Measurements from ENCODE around the gene DNAH14. TPM values are rescaled to one million over a fixed set of nuclear protein-coding genes. Genes with fewer than 3 reads are reported as not detected.

Gene DNAH14
- polyA plus RNA-seq, 1 donor: 18.2 TPM

DNA sequence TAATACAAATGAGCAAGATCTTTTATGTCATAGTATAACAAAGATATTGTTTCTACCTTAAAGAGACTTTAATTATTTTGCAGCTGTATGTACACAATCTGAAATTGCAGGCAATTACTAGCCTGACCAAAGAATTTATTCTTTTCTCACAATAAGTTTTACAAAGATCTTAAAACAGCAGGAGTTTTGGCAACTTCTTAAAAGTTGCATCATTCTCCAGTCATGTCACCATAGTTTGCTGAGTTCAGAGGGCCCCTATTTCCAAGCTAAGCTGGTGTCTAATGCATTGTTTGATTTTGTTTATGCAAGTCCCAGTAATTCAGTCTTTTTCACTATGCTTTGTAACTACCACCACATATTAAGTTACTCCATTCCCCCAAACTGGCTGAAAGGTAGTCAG lies 114.8 kb downstream of the DNAH14 start:
- H3K9me3 ChIP-seq (ENCODE audit: control insufficient read depth, low read depth, low read length): no peaks in the 10 kb centered on the region
- H3K27me3 ChIP-seq (ENCODE audit: control insufficient read depth, insufficient read depth, low read length): no peaks in the 10 kb centered on the region
- no peaks in the 10 kb centered on the region for H3K36me3 ChIP-seq (ENCODE audit: control insufficient read depth, insufficient read depth, low read length)
- no peak for DNase-seq
- H3K27ac ChIP-seq (ENCODE audit: low read length): no peak overlapping the region
- no peaks in the 10 kb centered on the region for H3K4me1 ChIP-seq (ENCODE audit: control insufficient read depth, insufficient read depth, low read length)
- H3K4me3 ChIP-seq (ENCODE audit: low read length): no peak overlapping the region

DNA sequence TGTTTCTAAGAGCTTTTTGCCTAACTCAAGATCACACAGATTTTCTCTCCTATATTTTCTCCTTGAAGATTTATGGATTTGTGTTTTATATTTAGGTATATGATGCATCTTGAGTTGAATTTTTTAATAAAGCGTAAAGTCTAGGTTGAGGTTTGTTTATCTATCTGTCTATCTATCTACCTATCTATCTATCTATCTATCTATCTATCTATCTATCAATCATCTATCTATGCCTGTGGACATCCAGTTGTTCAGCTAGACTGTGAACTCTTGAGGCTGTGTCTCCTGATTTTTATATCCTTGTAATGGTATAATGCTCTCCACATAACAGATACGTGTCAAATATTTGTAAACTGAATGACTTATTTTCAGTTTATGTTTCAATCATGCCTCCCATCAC lies 120.1 kb downstream of the DNAH14 start:
- Histone ChIP-seq H3K27me3 (ENCODE audit: control insufficient read depth, insufficient read depth, low read length) (no peaks in the 10 kb centered on the region), H3K27ac (ENCODE audit: low read length) (no peak overlapping the region), H3K36me3 (ENCODE audit: control insufficient read depth, insufficient read depth, low read length) (no peaks in the 10 kb centered on the region), H3K4me3 (ENCODE audit: low read length) (no peak overlapping the region), H3K4me1 (ENCODE audit: control insufficient read depth, insufficient read depth, low read length) (no peaks in the 10 kb centered on the region), H3K9me3 (ENCODE audit: control insufficient read depth, low read depth, low read length) (no peaks in the 10 kb centered on the region)
- no peak for DNase-seq
- 100% methylated on average over 1 of the region's 2 CpGs for WGBS (ENCODE audit: insufficient coverage, low lambda C conversion rate)

DNA sequence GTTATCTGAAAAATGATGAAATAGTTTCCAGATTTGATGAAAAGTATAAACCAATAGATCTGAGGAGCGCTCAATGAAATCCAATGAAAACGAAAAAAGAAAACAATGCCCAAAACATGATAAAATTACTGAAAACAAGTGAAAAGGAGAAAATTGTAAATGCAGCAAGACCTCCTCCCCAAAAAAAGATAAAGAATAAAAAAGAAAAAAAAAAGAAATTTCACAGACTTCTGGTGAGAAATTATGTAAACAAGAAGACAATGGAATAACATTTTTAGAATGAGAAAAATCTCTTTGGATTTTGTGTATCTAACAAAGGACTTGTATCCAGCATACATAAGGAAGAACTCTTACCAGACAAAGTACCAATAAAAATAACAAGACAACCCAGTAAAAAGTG lies 134.2 kb downstream of the DNAH14 start:
- Histone ChIP-seq H3K4me1 (ENCODE audit: control insufficient read depth, insufficient read depth, low read length) (no peaks in the 10 kb centered on the region), H3K36me3 (ENCODE audit: control insufficient read depth, insufficient read depth, low read length) (no peaks in the 10 kb centered on the region), H3K9me3 (ENCODE audit: control insufficient read depth, low read depth, low read length) (no peaks in the 10 kb centered on the region), H3K27ac (ENCODE audit: low read length) (no peak overlapping the region), H3K4me3 (ENCODE audit: low read length) (no peak overlapping the region), H3K27me3 (ENCODE audit: control insufficient read depth, insufficient read depth, low read length) (no peaks in the 10 kb centered on the region)
- DNase-seq: no peak
- 96% methylated on average over 2 of the region's 2 CpGs for WGBS (ENCODE audit: insufficient coverage, low lambda C conversion rate)

DNA sequence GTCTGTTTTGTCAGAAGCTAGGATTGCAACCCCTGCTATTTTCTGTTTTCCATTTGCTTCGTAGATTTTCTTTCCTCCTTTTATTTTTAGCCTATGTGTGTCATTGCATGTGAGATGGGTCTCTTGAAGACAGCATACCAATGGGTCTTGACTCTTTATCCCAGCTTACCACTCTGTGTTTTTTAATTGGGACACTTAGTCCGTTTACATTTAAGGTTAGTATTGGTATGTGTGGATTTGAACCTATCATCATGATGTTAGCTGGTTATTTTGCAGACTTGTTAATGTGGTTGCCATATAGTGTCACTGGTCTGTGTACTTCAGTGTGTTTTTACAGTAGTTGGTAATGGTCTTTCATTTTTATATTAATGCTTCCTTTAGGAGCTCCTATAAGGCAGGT lies 141.5 kb downstream of the DNAH14 start:
- Histone ChIP-seq H3K27ac (ENCODE audit: low read length) (no peak overlapping the region), H3K9me3 (ENCODE audit: control insufficient read depth, low read depth, low read length) (peaks cover 10% of the 10 kb centered on the region), H3K4me3 (ENCODE audit: low read length) (no peak overlapping the region), H3K36me3 (ENCODE audit: control insufficient read depth, insufficient read depth, low read length) (peaks cover 2% of the 10 kb centered on the region), H3K4me1 (ENCODE audit: control insufficient read depth, insufficient read depth, low read length) (no peaks in the 10 kb centered on the region), H3K27me3 (ENCODE audit: control insufficient read depth, insufficient read depth, low read length) (no peaks in the 10 kb centered on the region)
- no peak for DNase-seq
- 100% methylated on average over 1 of the region's 2 CpGs for WGBS (ENCODE audit: insufficient coverage, low lambda C conversion rate)

DNA sequence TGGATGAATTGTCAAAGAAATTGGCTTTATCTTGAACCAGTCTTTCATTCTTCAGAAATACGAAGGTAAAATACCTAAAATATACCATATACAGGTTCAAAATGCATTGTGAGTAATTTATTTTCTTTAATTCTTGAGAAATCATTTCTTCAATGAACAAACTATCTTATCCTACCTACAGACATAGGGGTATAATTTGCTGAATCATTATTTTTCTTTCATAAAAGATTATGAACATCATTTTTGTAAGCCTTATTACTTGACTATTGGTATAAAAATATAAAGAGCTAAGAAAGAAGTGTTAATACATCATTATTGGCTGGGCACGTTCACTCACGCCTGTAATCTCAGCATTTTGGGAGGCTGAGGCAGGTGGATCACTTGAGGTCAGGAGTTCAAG lies 167.7 kb downstream of the DNAH14 start:
- Histone ChIP-seq H3K4me1 (ENCODE audit: control insufficient read depth, insufficient read depth, low read length) (no peaks in the 10 kb centered on the region), H3K36me3 (ENCODE audit: control insufficient read depth, insufficient read depth, low read length) (no peaks in the 10 kb centered on the region), H3K4me3 (ENCODE audit: low read length) (no peak overlapping the region), H3K27me3 (ENCODE audit: control insufficient read depth, insufficient read depth, low read length) (no peaks in the 10 kb centered on the region), H3K27ac (ENCODE audit: low read length) (no peak overlapping the region), H3K9me3 (ENCODE audit: control insufficient read depth, low read depth, low read length) (peaks cover 4% of the 10 kb centered on the region)
- DNase-seq: no peak
- whole genome bisulfite sequencing (ENCODE audit: insufficient coverage, low lambda C conversion rate): no CpG with 5 or more reads among the region's 3 CpGs

DNA sequence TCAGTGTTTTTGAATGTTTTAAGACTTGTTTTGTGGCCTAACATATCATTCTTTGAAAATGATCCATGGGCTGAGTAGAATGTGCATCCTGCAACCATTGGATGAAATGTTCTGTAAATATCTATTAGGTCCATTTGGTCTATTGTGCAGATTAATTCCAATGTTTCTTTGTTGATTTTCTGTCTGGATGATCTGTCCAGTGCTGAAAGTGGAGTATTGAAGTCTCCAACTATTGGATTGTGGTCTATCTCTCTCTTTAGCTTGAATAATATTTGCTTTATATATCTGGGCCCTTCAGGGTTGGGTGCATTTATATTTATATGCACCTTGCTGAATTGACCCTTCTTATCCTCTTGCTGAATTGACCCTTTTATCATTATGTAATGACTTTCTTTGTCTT lies 181.5 kb downstream of the DNAH14 start:
- Histone ChIP-seq H3K4me3 (ENCODE audit: low read length) (no peak overlapping the region), H3K27ac (ENCODE audit: low read length) (no peak overlapping the region)

DNA sequence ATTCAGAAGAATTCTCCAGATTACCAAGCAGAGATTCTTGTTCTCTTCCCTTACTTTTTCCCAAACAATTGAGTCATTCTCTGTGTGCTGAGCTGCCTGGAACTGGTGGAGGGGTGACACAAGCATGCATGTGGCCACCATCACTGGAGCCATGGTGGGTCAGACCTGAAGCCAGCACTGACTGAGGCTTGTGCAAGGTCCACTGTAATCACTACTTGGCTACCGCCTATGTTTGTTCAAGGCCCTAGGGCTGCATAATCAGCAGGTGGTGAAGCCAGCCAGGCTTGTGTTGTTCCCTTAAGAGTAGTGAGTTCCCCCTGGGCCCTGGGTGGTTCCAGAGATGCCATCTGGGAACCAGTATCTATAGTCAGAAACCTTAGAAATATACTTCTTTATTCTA lies 183.8 kb downstream of the DNAH14 start:
- DNase-seq: no peak
- WGBS (ENCODE audit: insufficient coverage, low lambda C conversion rate): no CpG with 5 or more reads among the region's 1 CpG
- Histone ChIP-seq H3K27ac (ENCODE audit: low read length) (no peak overlapping the region), H3K36me3 (ENCODE audit: control insufficient read depth, insufficient read depth, low read length) (no peaks in the 10 kb centered on the region), H3K4me3 (ENCODE audit: low read length) (no peak overlapping the region), H3K27me3 (ENCODE audit: control insufficient read depth, insufficient read depth, low read length) (no peaks in the 10 kb centered on the region), H3K4me1 (ENCODE audit: control insufficient read depth, insufficient read depth, low read length) (no peaks in the 10 kb centered on the region), H3K9me3 (ENCODE audit: control insufficient read depth, low read depth, low read length) (no peaks in the 10 kb centered on the region)

More for the DNA sequence above, 181.5 kb downstream of the DNAH14 start:
- no peaks in the 10 kb centered on the region for H3K36me3 ChIP-seq (ENCODE audit: control insufficient read depth, insufficient read depth, low read length)
- no peaks in the 10 kb centered on the region for H3K27me3 ChIP-seq (ENCODE audit: control insufficient read depth, insufficient read depth, low read length)
- H3K9me3 ChIP-seq (ENCODE audit: control insufficient read depth, low read depth, low read length): no peaks in the 10 kb centered on the region
- no peak for DNase-seq
- no peaks in the 10 kb centered on the region for H3K4me1 ChIP-seq (ENCODE audit: control insufficient read depth, insufficient read depth, low read length)

DNA sequence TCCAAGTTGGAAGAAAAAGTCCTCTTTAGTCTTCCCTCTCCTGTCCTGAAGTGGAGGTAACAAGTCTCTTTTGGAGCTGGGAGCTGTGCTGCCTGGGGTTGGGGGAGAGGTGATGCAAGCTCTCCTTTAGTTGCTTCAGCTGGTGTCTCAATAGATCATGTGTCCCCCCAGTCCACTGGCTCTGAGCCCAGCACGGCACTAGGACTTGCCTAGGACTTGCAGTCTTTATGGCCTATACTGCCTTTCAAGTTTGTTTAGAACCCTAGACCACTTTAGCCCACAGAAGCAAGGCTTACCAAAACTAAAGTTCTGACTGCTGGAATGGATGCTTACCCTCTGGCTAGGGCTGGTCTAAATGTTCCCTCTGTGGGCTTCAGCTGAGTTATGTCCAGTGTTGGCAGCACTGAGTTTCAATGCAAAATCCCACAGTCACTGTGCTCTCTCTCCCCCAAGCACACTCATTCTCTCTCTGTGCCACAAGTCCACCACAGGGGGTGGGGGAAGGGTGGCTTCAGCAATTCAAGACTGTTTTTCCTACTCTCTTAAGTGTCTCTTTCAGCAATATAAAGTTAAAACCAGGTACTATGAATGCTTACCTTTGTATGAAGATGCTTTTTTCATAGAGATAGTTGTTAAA lies 185.0 kb downstream of the DNAH14 start:
- Histone ChIP-seq H3K27me3 (ENCODE audit: control insufficient read depth, insufficient read depth, low read length) (no peaks in the 10 kb centered on the region), H3K27ac (ENCODE audit: low read length) (no peak overlapping the region), H3K4me3 (ENCODE audit: low read length) (no peak overlapping the region), H3K36me3 (ENCODE audit: control insufficient read depth, insufficient read depth, low read length) (no peaks in the 10 kb centered on the region), H3K9me3 (ENCODE audit: control insufficient read depth, low read depth, low read length) (no peaks in the 10 kb centered on the region), H3K4me1 (ENCODE audit: control insufficient read depth, insufficient read depth, low read length) (no peaks in the 10 kb centered on the region)
- WGBS (ENCODE audit: insufficient coverage, low lambda C conversion rate): no CpG with 5 or more reads among the region's 1 CpG
- no peak for DNase-seq

DNA sequence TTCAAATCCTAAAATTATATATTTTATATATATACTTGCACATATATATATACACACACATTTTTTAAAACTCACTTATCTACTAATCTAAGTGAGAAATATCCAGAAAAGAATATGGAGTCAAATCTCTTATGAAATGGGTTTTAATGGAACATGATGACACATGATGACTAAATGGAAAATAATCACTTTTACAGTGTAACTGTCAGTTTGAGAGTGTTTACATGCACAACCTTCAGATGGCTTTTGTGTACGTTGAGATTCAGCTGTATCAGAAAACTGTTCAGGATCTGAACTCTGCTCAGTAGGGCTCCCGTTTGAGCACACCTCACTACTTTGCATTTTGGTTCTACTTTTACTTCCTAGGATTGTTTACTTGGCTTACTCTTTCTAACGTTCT lies 189.8 kb downstream of the DNAH14 start:
- Histone ChIP-seq H3K36me3 (ENCODE audit: control insufficient read depth, insufficient read depth, low read length) (no peaks in the 10 kb centered on the region), H3K27me3 (ENCODE audit: control insufficient read depth, insufficient read depth, low read length) (no peaks in the 10 kb centered on the region), H3K27ac (ENCODE audit: low read length) (no peak overlapping the region), H3K4me3 (ENCODE audit: low read length) (no peak overlapping the region), H3K9me3 (ENCODE audit: control insufficient read depth, low read depth, low read length) (peaks cover 3% of the 10 kb centered on the region), H3K4me1 (ENCODE audit: control insufficient read depth, insufficient read depth, low read length) (no peaks in the 10 kb centered on the region)
- WGBS (ENCODE audit: insufficient coverage, low lambda C conversion rate): 50% methylated on average over 2 of the region's 3 CpGs
- no peak for DNase-seq

DNA sequence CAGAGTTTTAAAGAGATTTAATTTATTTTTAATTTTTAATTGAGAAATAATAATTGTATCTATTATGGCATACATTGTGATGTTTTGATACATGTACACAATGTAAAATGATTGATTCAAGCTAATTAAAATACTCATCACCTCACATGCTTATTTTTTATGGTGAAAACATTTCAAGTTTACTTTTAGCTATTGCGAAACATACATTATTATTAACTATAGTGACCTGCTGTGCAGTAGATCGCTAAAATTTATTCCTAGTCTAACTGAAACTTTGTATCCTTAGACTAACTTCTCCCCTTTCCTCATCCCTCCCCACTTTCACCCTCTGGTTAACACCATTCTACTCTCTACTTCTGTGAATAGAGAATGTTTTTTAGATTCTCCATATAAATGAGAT lies 191.6 kb downstream of the DNAH14 start:
- H3K4me3 ChIP-seq (ENCODE audit: low read length): no peak overlapping the region
- no peak overlapping the region for H3K27ac ChIP-seq (ENCODE audit: low read length)
- H3K36me3 ChIP-seq (ENCODE audit: control insufficient read depth, insufficient read depth, low read length): no peaks in the 10 kb centered on the region
- peaks cover 3% of the 10 kb centered on the region for H3K9me3 ChIP-seq (ENCODE audit: control insufficient read depth, low read depth, low read length)
- H3K4me1 ChIP-seq (ENCODE audit: control insufficient read depth, insufficient read depth, low read length): no peaks in the 10 kb centered on the region
- no peaks in the 10 kb centered on the region for H3K27me3 ChIP-seq (ENCODE audit: control insufficient read depth, insufficient read depth, low read length)
- no peak for DNase-seq
- 100% methylated on average over 2 of the region's 2 CpGs for WGBS (ENCODE audit: insufficient coverage, low lambda C conversion rate)

DNA sequence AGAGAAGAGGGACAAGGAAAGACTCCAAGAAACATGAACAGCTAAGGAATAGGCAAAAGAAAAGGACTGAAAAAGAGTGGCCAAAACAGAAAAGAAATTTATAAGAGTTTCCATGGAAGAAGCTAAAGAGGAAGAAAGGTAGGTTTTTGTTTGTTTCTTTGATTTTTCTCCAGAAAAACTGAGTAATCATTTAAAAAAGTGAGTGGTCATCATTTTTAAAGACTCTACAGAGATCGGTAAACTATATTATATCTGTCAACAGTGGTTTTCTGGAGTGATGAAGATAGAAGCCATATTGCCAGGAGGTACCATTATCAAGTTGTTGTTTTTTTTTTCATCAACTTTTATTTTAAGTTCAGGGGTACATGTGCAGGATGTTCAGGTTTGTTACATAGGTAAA lies 202.4 kb downstream of the DNAH14 start:
- Histone ChIP-seq H3K27ac (ENCODE audit: low read length) (no peak overlapping the region), H3K4me3 (ENCODE audit: low read length) (no peak overlapping the region), H3K4me1 (ENCODE audit: control insufficient read depth, insufficient read depth, low read length) (no peaks in the 10 kb centered on the region), H3K9me3 (ENCODE audit: control insufficient read depth, low read depth, low read length) (no peaks in the 10 kb centered on the region), H3K27me3 (ENCODE audit: control insufficient read depth, insufficient read depth, low read length) (no peaks in the 10 kb centered on the region), H3K36me3 (ENCODE audit: control insufficient read depth, insufficient read depth, low read length) (no peaks in the 10 kb centered on the region)
- WGBS (ENCODE audit: insufficient coverage, low lambda C conversion rate): no CpG with 5 or more reads among the region's 1 CpG
- no peak for DNase-seq
